Stimulated activated naive B cell treated with anti-CD40 and anti-IgM and Interleukin-4, amounts not matched to agents 10 μg/mL and 1 μg/mL and 100 μg/mL, for 72 hours (primary cell): ENCODE results near the gene SSH2.

Experiments used
- ATAC-seq, 2 donors: fragments of 150-1000 bp; cut with Tn5 transposase; replicated peaks; 2 replicates each; pipeline ENCODE4 v1.10.0; 2021; ENCODE audit warnings: moderate library complexity in 1 of 2
- DNase-seq: peaks from one replicate; pipeline ENCODE4 v3.0.0; 2021
- H3K27ac Mint-ChIP-seq: one replicate; pipeline ENCODE4 v1.8.0; 2022; ENCODE audit warnings: mild to moderate bottlenecking, mixed read lengths
- H3K27me3 Mint-ChIP-seq, 2 donors: one replicate each; pipeline ENCODE4 v1.8.0; 2022; ENCODE audit warnings: mixed read lengths in 2 of 2
- H3K36me3 Mint-ChIP-seq, 2 donors: one replicate each; pipeline ENCODE4 v1.8.0; 2022; ENCODE audit warnings: mixed read lengths in 2 of 2, mild to moderate bottlenecking in 1 of 2
- H3K4me1 Mint-ChIP-seq, 2 donors: one replicate each; pipeline ENCODE4 v1.8.0; 2022; ENCODE audit warnings: mixed read lengths in 2 of 2, mild to moderate bottlenecking in 1 of 2
- H3K4me3 Mint-ChIP-seq, 2 donors: one replicate each; pipeline ENCODE4 v1.8.0; 2022; ENCODE audit warnings: mild to moderate bottlenecking in 2 of 2, mixed read lengths in 2 of 2, moderate library complexity in 1 of 2
- H3K9me3 Mint-ChIP-seq, 2 donors: one replicate each; pipeline ENCODE4 v1.8.0; 2022; ENCODE audit warnings: mixed read lengths in 2 of 2, mild to moderate bottlenecking in 1 of 2

The SSH2 gene

DNA sequence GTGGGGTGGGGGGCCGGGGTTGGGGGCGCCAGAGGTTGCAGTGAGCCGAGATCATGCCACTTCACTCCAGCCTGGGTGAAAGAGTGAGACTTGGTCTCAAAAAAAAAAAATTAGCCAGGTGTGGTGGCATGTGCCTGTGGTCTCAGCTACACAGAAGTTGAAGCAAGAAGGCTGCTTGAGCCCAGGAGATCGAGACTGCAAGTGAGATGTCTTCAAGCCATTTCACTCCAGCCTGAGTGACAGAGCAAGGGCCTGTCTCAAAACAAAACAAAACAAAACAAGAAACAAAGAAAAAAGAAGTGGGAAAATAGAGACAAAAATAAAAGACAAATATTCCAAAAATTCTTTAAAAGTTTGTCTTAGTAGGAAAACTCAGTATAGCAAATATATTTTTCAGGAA, 172.2 kb downstream of the SSH2 start:
- DNase-seq (no peak), ATAC-seq (no peak)
- H3K4me3 Mint-ChIP-seq, result peak overlapping the region; percentile 58 to 64
- no peaks in the 10 kb centered on the region for H3K27me3 Mint-ChIP-seq
- H3K9me3 Mint-ChIP-seq, result no peaks in the 10 kb centered on the region
- peak overlapping the region; percentile 76 for H3K27ac Mint-ChIP-seq
- peaks cover 9 to 17% of the 10 kb centered on the region in 2 donors for H3K36me3 Mint-ChIP-seq
- peaks cover 12 to 49% of the 10 kb centered on the region in 2 donors for H3K4me1 Mint-ChIP-seq

DNA sequence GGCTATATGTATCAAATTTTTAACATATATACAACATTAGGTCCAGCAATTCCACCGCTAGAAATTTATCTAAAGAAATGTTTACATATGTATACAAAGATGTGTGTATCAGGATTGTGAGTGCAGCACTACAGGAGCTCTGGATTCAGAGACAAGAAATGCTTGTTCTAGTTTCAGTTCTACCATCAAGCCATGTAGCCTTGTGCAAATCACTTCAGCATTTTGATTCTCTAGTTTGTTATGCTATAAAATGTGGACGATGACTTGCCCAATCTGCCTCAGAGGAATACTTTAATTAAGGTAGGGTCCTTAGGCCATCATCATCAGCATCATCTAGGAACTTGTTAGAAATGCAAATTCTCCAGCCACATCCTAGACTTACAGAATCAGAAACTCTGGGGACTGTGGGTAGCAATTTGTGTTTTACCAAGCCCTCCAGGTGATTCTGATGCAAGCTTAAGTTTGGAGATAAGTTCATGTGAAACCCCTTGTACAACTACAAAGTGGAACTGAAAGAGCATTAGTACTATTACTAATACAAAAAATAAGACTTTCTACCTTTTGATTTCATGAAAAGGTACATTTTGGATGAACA, 176.1 kb downstream of the SSH2 start:
- no peaks in the 10 kb centered on the region for H3K9me3 Mint-ChIP-seq
- peaks cover 15 to 27% of the 10 kb centered on the region in 2 donors for H3K36me3 Mint-ChIP-seq
- no peak for DNase-seq
- peaks cover 8 to 57% of the 10 kb centered on the region in 2 donors for H3K4me1 Mint-ChIP-seq
- H3K27me3 Mint-ChIP-seq, result no peaks in the 10 kb centered on the region
- peak overlapping the region in 1 of 2 donors; percentile 22 for H3K4me3 Mint-ChIP-seq
- H3K27ac Mint-ChIP-seq, result peak overlapping the region; percentile 66
- peak; percentile 92 to 93 for ATAC-seq

DNA sequence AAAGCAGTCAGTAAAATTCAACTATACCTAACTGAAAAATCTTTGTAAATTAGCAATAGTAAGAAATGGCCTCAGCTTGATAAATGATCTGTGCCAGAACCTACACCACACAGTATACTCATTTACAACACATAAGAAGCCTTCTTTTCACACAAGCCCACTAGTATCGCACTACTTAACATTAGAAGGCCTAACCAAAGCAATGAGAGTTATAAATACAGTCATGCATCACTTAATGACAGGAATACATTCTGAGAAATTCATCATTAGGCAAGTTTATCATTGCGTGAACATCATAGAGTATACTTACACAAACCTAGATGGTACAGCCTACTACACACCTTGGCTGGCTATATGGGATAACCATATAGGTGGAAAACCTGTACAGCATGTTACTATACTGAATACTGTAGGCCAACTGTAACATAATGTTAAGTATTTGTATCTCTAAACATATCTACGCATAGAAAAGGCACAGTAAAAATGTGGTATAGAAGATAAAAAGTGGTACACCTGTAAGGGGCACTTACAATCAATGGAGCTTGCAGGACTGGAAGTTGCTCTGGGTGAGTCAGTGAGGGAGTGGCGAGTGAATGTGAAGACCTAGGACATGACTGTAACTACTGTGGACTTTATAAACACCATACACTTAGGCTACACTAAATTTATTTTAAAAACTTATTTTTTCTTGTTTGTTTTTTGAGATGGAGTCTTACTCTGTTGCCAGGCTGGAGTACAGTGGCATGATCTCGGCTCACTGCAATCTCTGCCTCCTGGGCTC, 180.8 kb downstream of the SSH2 start:
- ATAC-seq (no peak), DNase-seq (no peak)
- Mint-ChIP-seq H3K9me3 (no peaks in the 10 kb centered on the region), H3K27ac (no peak overlapping the region), H3K4me3 (no peak overlapping the region), H3K4me1 (peaks cover 19 to 79% of the 10 kb centered on the region in 2 donors), H3K36me3 (peaks cover 22 to 32% of the 10 kb centered on the region in 2 donors), H3K27me3 (no peaks in the 10 kb centered on the region)

DNA sequence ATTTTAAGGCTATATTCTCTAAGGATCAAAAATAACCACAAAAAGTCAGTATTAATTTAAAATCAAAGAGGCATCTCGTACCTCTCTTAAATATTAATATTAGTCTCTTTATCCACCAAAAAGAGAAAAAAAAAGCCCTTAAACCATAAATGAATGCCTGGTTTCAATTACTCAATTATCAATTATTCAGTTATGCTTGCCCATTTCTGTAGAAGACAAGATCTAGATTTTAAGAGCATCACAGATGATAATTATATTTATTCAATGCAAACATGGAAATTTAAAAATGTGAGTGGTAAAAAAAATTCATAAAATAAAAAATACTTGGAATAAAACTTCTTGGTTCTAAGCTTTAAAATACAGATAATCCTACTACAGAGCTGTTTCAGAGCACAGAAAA, 181.6 kb downstream of the SSH2 start:
- no peaks in the 10 kb centered on the region for H3K27me3 Mint-ChIP-seq
- no peaks in the 10 kb centered on the region for H3K9me3 Mint-ChIP-seq
- peaks cover 21 to 33% of the 10 kb centered on the region in 2 donors for H3K36me3 Mint-ChIP-seq
- H3K4me1 Mint-ChIP-seq, result peaks cover 19 to 82% of the 10 kb centered on the region in 2 donors
- no peak for ATAC-seq
- no peak overlapping the region for H3K27ac Mint-ChIP-seq
- DNase-seq, result no peak
- no peak overlapping the region for H3K4me3 Mint-ChIP-seq

DNA sequence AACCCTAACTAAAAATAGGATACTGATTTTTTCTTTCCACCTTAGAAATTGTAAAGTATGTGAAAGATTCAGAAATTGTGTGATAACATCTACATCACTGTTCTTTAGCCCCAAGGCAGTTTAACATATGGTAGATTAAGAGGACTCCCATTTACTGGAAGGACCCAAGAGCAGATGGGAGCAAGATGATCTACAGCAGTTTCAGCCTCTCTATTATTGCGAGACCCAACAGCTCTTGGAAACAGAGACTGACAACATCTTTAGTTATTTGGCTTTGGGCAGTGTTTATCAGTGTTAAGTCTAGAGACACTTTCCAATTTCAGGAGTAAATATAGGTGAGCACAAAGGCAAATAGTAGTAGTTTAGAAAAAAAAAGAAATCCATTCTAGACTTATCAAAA, 182.4 kb downstream of the SSH2 start:
- DNase-seq, result no peak
- Mint-ChIP-seq H3K9me3 (no peaks in the 10 kb centered on the region), H3K27ac (no peak overlapping the region), H3K4me1 (peaks cover 22 to 82% of the 10 kb centered on the region in 2 donors), H3K27me3 (no peaks in the 10 kb centered on the region), H3K4me3 (no peak overlapping the region), H3K36me3 (peaks cover 21 to 34% of the 10 kb centered on the region in 2 donors)
- ATAC-seq, result no peak

DNA sequence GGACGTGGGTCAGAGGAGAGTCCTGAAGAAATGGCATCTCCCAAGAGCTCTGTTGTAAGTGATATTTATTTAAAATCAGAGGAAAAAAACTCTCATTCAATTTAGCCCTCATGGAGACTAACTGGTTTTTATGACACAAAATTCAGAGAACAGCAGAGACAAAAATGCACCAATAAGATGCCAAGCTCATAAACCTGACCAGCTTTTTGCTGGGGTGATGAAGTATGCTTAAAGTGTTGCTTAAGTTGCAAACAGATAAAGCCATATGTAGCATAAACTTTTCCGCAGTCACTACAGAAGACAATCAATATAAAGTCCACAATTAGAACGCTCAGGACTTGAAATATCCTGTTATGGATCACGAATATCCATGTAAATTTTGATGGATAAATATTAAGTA, 183.4 kb downstream of the SSH2 start:
- H3K9me3 Mint-ChIP-seq, result no peaks in the 10 kb centered on the region
- DNase-seq (no peak), ATAC-seq (no peak)
- H3K36me3 Mint-ChIP-seq, result peaks cover 21 to 36% of the 10 kb centered on the region in 2 donors
- no peak overlapping the region for H3K27ac Mint-ChIP-seq
- H3K4me1 Mint-ChIP-seq, result peaks cover 22 to 87% of the 10 kb centered on the region in 2 donors
- H3K27me3 Mint-ChIP-seq, result no peaks in the 10 kb centered on the region
- H3K4me3 Mint-ChIP-seq, result no peak overlapping the region

DNA sequence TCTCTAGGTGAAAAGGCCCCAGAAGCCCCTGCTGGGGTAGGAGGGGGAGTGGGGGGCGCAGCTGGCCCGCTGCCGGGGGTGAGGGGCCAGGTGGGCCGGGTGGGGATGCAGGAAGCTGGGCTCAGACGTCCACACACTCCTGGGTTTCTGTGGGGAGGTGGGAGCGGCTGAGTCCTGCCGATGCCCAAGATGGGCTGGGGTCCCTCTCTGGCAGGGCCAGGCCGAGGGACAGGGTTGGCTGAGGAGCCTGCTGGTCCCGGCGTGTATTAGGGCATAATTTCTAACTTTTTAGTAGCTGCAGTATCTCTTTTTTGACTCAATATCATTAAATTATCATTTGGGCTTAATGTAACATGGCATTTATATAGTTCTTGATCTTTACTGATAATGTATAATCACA, 185.9 kb downstream of the SSH2 start:
- no peak for ATAC-seq
- H3K9me3 Mint-ChIP-seq, result no peaks in the 10 kb centered on the region
- H3K27ac Mint-ChIP-seq, result no peak overlapping the region
- DNase-seq, result no peak
- H3K4me1 Mint-ChIP-seq, result peaks cover 26 to 77% of the 10 kb centered on the region in 2 donors
- H3K36me3 Mint-ChIP-seq, result peaks cover 17 to 26% of the 10 kb centered on the region in 2 donors
- no peak overlapping the region for H3K4me3 Mint-ChIP-seq
- H3K27me3 Mint-ChIP-seq, result no peaks in the 10 kb centered on the region

DNA sequence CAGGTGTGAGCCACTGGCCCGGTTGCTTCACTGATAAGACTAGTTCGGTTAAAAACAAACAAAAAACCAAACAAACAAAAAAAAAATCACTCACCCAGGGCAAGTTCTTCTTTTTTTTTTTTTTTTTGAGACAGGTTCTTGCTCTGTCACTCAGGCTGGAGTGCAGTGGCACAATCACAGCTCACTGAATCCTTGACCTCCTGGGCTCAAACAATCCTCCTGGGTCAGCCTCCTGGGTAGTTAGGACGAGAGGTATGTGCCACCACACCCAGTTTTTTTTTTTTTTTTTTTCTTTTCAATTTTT, 187.9 kb downstream of the SSH2 start:
- peaks cover 22 to 67% of the 10 kb centered on the region in 2 donors for H3K4me1 Mint-ChIP-seq
- no peaks in the 10 kb centered on the region for H3K27me3 Mint-ChIP-seq
- ATAC-seq (no peak), DNase-seq (no peak)
- no peaks in the 10 kb centered on the region for H3K9me3 Mint-ChIP-seq
- H3K4me3 Mint-ChIP-seq, result no peak overlapping the region
- H3K27ac Mint-ChIP-seq, result peak overlapping the region; percentile 79
- H3K36me3 Mint-ChIP-seq, result peaks cover 17 to 26% of the 10 kb centered on the region in 2 donors

DNA sequence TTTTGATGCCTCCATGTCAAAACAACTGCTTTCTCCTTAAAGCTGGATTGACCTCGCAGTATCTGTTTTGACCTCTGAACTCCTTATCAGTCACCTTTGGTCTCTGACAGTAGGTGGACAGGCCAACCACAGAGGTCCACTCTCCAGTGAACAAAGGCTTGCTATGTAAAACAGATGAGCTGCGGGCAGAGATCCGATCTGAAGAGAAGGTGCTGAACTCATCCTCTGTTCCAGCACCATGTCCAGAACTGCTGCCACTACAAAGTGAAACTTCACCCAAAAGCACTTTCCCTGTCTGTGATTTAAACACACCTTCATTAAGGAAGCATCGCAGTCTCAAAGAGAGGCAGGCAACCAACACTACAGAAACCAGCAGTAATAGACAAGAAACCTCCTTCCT, 190.0 kb downstream of the SSH2 start:
- H3K4me3 Mint-ChIP-seq, result no peak overlapping the region
- H3K36me3 Mint-ChIP-seq, result peaks cover 16 to 20% of the 10 kb centered on the region in 2 donors
- no peak overlapping the region for H3K27ac Mint-ChIP-seq
- ATAC-seq, result no peak
- no peaks in the 10 kb centered on the region for H3K9me3 Mint-ChIP-seq
- peaks cover 19 to 45% of the 10 kb centered on the region in 2 donors for H3K4me1 Mint-ChIP-seq
- H3K27me3 Mint-ChIP-seq, result no peaks in the 10 kb centered on the region
- DNase-seq, result no peak

DNA sequence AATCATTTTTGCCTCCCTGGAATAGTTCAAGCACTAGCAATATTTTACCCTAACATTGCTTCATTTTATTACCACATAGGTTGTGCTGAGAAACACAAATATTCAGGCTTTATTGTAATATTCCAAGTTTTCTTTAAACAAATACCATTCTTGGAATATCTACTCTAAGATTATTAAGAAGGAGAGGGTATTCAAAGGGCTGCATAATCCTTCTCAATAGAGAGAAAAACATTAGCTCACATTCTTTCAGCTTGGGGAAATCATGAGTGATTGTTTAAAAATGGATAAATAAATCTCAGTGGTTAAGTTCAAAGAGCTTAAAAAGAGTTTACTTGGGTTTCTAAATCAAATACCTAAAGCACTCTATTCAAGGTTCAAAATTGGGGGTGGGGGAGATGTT, 195.4 kb downstream of the SSH2 start:
- Mint-ChIP-seq H3K27ac (peak overlapping the region; percentile 20), H3K27me3 (no peaks in the 10 kb centered on the region), H3K36me3 (peaks cover 10 to 13% of the 10 kb centered on the region in 2 donors), H3K4me3 (no peak overlapping the region), H3K4me1 (peaks cover 14 to 16% of the 10 kb centered on the region in 2 donors), H3K9me3 (no peaks in the 10 kb centered on the region)
- ATAC-seq, result no peak
- DNase-seq, result no peak

DNA sequence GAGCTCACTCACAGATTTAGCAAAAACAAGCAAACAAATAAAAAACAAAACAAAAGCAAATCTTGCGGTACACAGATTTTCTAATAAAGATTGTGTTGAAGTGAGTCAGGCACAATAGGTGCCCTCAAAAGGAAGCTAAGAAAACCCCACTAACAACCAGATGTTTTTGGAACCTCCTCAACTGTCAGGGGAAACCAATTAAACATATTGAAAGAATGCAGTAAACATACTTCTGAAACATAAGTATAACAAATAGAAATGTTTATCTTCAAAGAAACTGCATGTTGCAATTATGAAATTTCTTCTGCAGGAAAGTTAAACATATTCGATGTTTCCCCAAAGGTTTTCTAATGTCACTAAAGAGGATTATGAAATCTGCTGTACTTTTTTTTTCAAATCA, 196.9 kb downstream of the SSH2 start:
- H3K4me3 Mint-ChIP-seq, result no peak overlapping the region
- no peak for ATAC-seq
- peaks cover 7 to 8% of the 10 kb centered on the region in 2 donors for H3K9me3 Mint-ChIP-seq
- no peak for DNase-seq
- H3K4me1 Mint-ChIP-seq, result peaks cover 18 to 31% of the 10 kb centered on the region in 2 donors
- peaks cover 25 to 26% of the 10 kb centered on the region in 2 donors for H3K36me3 Mint-ChIP-seq
- no peaks in the 10 kb centered on the region for H3K27me3 Mint-ChIP-seq
- H3K27ac Mint-ChIP-seq, result no peak overlapping the region

DNA sequence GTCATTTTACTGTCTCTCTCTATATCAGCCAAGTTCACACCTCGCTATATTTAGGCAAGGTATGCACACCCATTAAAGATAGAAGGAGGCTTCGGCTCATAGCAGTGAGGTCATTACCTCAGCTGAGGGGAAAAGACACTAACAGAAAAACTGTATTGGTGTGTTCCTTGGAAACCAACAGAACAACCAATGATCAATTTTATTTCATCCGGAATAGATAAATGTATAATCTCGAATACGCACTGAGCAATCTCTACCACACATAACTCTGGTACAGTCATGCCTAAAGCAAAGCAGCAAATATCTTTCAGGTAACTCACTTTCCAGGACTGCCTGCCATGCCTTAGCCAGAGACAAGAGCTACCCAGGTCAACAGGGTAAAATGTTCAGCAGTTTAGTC, 197.4 kb downstream of the SSH2 start:
- no peak overlapping the region for H3K27ac Mint-ChIP-seq
- no peak overlapping the region for H3K4me3 Mint-ChIP-seq
- no peak for DNase-seq
- H3K4me1 Mint-ChIP-seq, result peaks cover 19 to 31% of the 10 kb centered on the region in 2 donors
- peaks cover 9 to 10% of the 10 kb centered on the region in 2 donors for H3K9me3 Mint-ChIP-seq
- peaks cover 28 to 31% of the 10 kb centered on the region in 2 donors for H3K36me3 Mint-ChIP-seq
- no peak for ATAC-seq
- H3K27me3 Mint-ChIP-seq, result no peaks in the 10 kb centered on the region

DNA sequence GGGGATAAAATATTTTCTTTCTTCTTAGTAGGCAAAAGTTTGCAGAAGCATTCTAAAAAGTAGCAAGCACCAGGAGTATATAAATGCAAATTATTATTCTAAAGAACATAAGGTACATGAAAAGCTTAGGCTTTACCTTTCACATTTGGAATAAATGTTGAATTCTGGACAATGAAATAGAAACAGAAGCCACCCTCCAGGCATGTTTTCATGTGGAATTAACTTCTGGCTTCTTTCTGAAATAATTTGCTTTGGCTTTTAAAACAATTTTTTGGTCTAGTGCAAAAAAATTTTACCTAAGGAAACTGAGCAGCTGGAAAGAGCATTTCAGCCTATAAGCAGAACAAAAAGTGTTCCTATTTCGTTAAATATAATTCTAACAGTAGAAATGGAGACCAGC, 197.8 kb downstream of the SSH2 start:
- Mint-ChIP-seq H3K36me3 (peaks cover 30 to 33% of the 10 kb centered on the region in 2 donors), H3K27me3 (no peaks in the 10 kb centered on the region), H3K9me3 (peaks cover 10% of the 10 kb centered on the region in 2 donors), H3K4me1 (peaks cover 20 to 33% of the 10 kb centered on the region in 2 donors), H3K27ac (no peak overlapping the region), H3K4me3 (no peak overlapping the region)
- no peak for ATAC-seq
- DNase-seq, result no peak

DNA sequence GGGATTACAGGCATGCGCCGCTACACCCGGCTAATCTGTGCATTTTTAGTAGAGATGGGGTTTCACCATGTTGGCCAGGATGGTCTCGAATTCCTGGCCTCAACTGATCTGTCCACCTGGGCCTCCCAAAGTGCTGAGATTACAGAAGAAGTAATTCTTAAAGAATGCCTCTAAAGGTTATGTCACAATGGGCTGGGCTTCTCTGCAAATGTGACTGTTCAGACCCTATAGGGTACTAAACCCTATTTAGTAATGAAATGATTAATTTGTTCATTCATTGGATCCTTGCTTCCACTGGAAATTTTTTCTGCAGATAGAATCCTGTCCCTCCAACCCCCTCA, 198.5 kb downstream of the SSH2 start:
- DNase-seq (no peak), ATAC-seq (no peak)
- no peak overlapping the region for H3K27ac Mint-ChIP-seq
- no peak overlapping the region for H3K4me3 Mint-ChIP-seq
- H3K27me3 Mint-ChIP-seq, result no peaks in the 10 kb centered on the region
- peaks cover 24 to 40% of the 10 kb centered on the region in 2 donors for H3K4me1 Mint-ChIP-seq
- peaks cover 33 to 37% of the 10 kb centered on the region in 2 donors for H3K36me3 Mint-ChIP-seq
- H3K9me3 Mint-ChIP-seq, result peaks cover 10% of the 10 kb centered on the region in 2 donors

DNA sequence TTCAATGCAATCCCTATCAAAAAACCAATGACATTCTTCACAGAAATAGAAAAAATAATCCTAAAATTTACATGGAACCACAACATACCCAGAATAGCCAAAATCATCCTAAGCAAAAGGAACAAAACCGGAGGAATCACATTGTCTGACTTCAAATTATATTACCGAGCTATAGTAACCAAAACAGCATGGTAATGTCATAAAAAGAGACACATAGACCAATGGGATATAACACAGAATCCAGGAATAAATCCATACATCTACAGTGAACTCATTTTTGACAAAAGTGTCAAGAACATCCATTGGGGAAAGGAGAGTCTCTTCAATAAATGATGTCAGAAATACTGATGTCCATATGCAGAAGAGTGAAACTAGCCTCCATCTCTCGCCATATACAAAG, 201.5 kb downstream of the SSH2 start:
- H3K9me3 Mint-ChIP-seq, result peaks cover 10 to 13% of the 10 kb centered on the region in 2 donors
- H3K4me1 Mint-ChIP-seq, result peaks cover 39 to 68% of the 10 kb centered on the region in 2 donors
- H3K4me3 Mint-ChIP-seq, result no peak overlapping the region
- H3K27me3 Mint-ChIP-seq, result no peaks in the 10 kb centered on the region
- DNase-seq (no peak), ATAC-seq (no peak)
- peaks cover 36 to 49% of the 10 kb centered on the region in 2 donors for H3K36me3 Mint-ChIP-seq
- peak overlapping the region; percentile 85 for H3K27ac Mint-ChIP-seq
